Activated naive CD8-positive, alpha-beta T cell treated with anti-CD3 and anti-CD28 coated beads, Interleukin-2, amount 50 U/mL, for 24 hours (primary cell): ENCODE data around the gene IL13RA1.
"Not testable (repeated sequence)": the region's sequence is repeated elsewhere in the genome, so short reads cannot be mapped to it uniquely, and the experiment has no call there.

Source experiments
- ATAC-seq: fragments of 150-1000 bp; cut with Tn5 transposase; one replicate; pipeline ENCODE4 v1.10.0; 2021
- DNase-seq: peaks from one replicate; pipeline ENCODE4 v3.0.0; 2021
- H3K27ac Mint-ChIP-seq: one replicate; pipeline ENCODE4 v1.8.0; 2021; ENCODE audit warnings: mild to moderate bottlenecking, mixed read lengths
- H3K27me3 Mint-ChIP-seq: one replicate; pipeline ENCODE4 v1.8.0; 2021; ENCODE audit warnings: mixed read lengths
- H3K36me3 Mint-ChIP-seq: one replicate; pipeline ENCODE4 v1.8.0; 2021; ENCODE audit warnings: low read depth, mixed read lengths
- H3K4me1 Mint-ChIP-seq: one replicate; pipeline ENCODE4 v1.8.0; 2021; ENCODE audit warnings: mixed read lengths
- H3K4me3 Mint-ChIP-seq: one replicate; pipeline ENCODE4 v1.8.0; 2021; ENCODE audit warnings: mild to moderate bottlenecking, moderate library complexity, mixed read lengths
- H3K9me3 Mint-ChIP-seq: one replicate; pipeline ENCODE4 v1.8.0; 2021; ENCODE audit warnings: mixed read lengths

Gene IL13RA1

GRCh38 chrX:118726887-118727685 is at the start of gene IL13RA1:
TSS of gene IL13RA1 (plus strand) at chrX:118727606. CDS start at chrX:118727639, 33 bp downstream.
- peak; percentile 10 for DNase-seq

GRCh38 chrX:118679290-118679689 is 48.1 kb upstream of the IL13RA1 start:
- H3K4me3 Mint-ChIP-seq, result no peak overlapping the region
- ATAC-seq, result no peak
- H3K27ac Mint-ChIP-seq, result no peak overlapping the region
- no peaks in the 10 kb centered on the region for H3K4me1 Mint-ChIP-seq
- H3K27me3 Mint-ChIP-seq, result no peaks in the 10 kb centered on the region
- DNase-seq, result no peak
- H3K36me3 Mint-ChIP-seq, result peaks cover 10% of the 10 kb centered on the region
- no peaks in the 10 kb centered on the region for H3K9me3 Mint-ChIP-seq

More at GRCh38 chrX:118726887-118727685, at the start of gene IL13RA1:
- Mint-ChIP-seq H3K4me3 (peak within 1 kb of the TSS; percentile 60), H3K27me3 (peaks cover 20% of the 10 kb centered on the region), H3K9me3 (no peaks in the 10 kb centered on the region), H3K27ac (no peak within 1 kb of the TSS), H3K4me1 (peaks cover 7% of the 10 kb centered on the region), H3K36me3 (no peaks in the 10 kb centered on the region)
- ATAC-seq, result peak; percentile 52

GRCh38 chrX:118682258-118683014 is 45.0 kb upstream of the IL13RA1 start:
- Mint-ChIP-seq H3K4me3 (no peak overlapping the region), H3K36me3 (peaks cover 14% of the 10 kb centered on the region), H3K27me3 (no peaks in the 10 kb centered on the region), H3K27ac (no peak overlapping the region), H3K9me3 (no peaks in the 10 kb centered on the region), H3K4me1 (no peaks in the 10 kb centered on the region)
- ATAC-seq (no peak), DNase-seq (no peak)

GRCh38 chrX:118685393-118685792 is 42.0 kb upstream of the IL13RA1 start:
- no peaks in the 10 kb centered on the region for H3K4me1 Mint-ChIP-seq
- no peak overlapping the region for H3K27ac Mint-ChIP-seq
- H3K4me3 Mint-ChIP-seq, result no peak overlapping the region
- no peak for ATAC-seq
- H3K36me3 Mint-ChIP-seq, result peaks cover 10% of the 10 kb centered on the region
- no peaks in the 10 kb centered on the region for H3K27me3 Mint-ChIP-seq
- no peaks in the 10 kb centered on the region for H3K9me3 Mint-ChIP-seq
- DNase-seq, result no peak

- H3K9me3 Mint-ChIP-seq, result no peaks in the 10 kb centered on the region
- no peak overlapping the region for H3K4me3 Mint-ChIP-seq
- ATAC-seq, result no peak
- DNase-seq, result no peak
- peaks cover 6% of the 10 kb centered on the region for H3K36me3 Mint-ChIP-seq
- H3K4me1 Mint-ChIP-seq, result no peaks in the 10 kb centered on the region
- no peak overlapping the region for H3K27ac Mint-ChIP-seq
- no peaks in the 10 kb centered on the region for H3K27me3 Mint-ChIP-seq
Measured at GRCh38 chrX:118688935-118689334, 38.5 kb upstream of the IL13RA1 start.

GRCh38 chrX:118693843-118694242 is 33.6 kb upstream of the IL13RA1 start:
- H3K36me3 Mint-ChIP-seq, result no peaks in the 10 kb centered on the region
- H3K27me3 Mint-ChIP-seq, result no peaks in the 10 kb centered on the region
- ATAC-seq (no peak), DNase-seq (no peak)
- peaks cover 4% of the 10 kb centered on the region for H3K4me1 Mint-ChIP-seq
- no peaks in the 10 kb centered on the region for H3K9me3 Mint-ChIP-seq
- no peak overlapping the region for H3K4me3 Mint-ChIP-seq
- H3K27ac Mint-ChIP-seq, result no peak overlapping the region

- Mint-ChIP-seq H3K27me3 (no peaks in the 10 kb centered on the region), H3K27ac (no peak overlapping the region), H3K4me3 (no peak overlapping the region), H3K36me3 (no peaks in the 10 kb centered on the region), H3K4me1 (peaks cover 8% of the 10 kb centered on the region), H3K9me3 (no peaks in the 10 kb centered on the region)
- DNase-seq, result no peak
- no peak for ATAC-seq
Measured at GRCh38 chrX:118694638-118695037, 32.8 kb upstream of the IL13RA1 start.

GRCh38 chrX:118698516-118699170 is 28.8 kb upstream of the IL13RA1 start:
- H3K4me3 Mint-ChIP-seq, result no peak overlapping the region
- DNase-seq (no peak), ATAC-seq (no peak)
- H3K27me3 Mint-ChIP-seq, result no peaks in the 10 kb centered on the region
- H3K27ac Mint-ChIP-seq, result peak overlapping the region; percentile 65
- H3K9me3 Mint-ChIP-seq, result no peaks in the 10 kb centered on the region
- H3K36me3 Mint-ChIP-seq, result no peaks in the 10 kb centered on the region
- H3K4me1 Mint-ChIP-seq, result peaks cover 8% of the 10 kb centered on the region

GRCh38 chrX:118702741-118703140 is 24.7 kb upstream of the IL13RA1 start:
- no peak for ATAC-seq
- H3K9me3 Mint-ChIP-seq, result no peaks in the 10 kb centered on the region
- H3K27ac Mint-ChIP-seq, result no peak overlapping the region
- peaks cover 8% of the 10 kb centered on the region for H3K4me1 Mint-ChIP-seq
- no peaks in the 10 kb centered on the region for H3K36me3 Mint-ChIP-seq
- no peaks in the 10 kb centered on the region for H3K27me3 Mint-ChIP-seq
- no peak for DNase-seq
- H3K4me3 Mint-ChIP-seq, result no peak overlapping the region

GRCh38 chrX:118706681-118707080 is 20.7 kb upstream of the IL13RA1 start:
- Mint-ChIP-seq H3K36me3 (no peaks in the 10 kb centered on the region), H3K27ac (no peak overlapping the region), H3K9me3 (no peaks in the 10 kb centered on the region), H3K4me1 (no peaks in the 10 kb centered on the region), H3K4me3 (no peak overlapping the region), H3K27me3 (no peaks in the 10 kb centered on the region)
- DNase-seq (no peak), ATAC-seq (no peak)

GRCh38 chrX:118714521-118714920 is 12.9 kb upstream of the IL13RA1 start:
- Mint-ChIP-seq H3K36me3 (no peaks in the 10 kb centered on the region), H3K9me3 (no peaks in the 10 kb centered on the region), H3K4me3 (no peak overlapping the region), H3K27ac (no peak overlapping the region), H3K4me1 (no peaks in the 10 kb centered on the region), H3K27me3 (no peaks in the 10 kb centered on the region)
- no peak for ATAC-seq
- DNase-seq, result no peak

GRCh38 chrX:118715917-118716316 is 11.5 kb upstream of the IL13RA1 start:
- ATAC-seq, H3K4me3 Mint-ChIP-seq, H3K36me3 Mint-ChIP-seq: not testable (repeated sequence)

GRCh38 chrX:118716833-118717232 is 10.6 kb upstream of the IL13RA1 start:
- H3K27ac Mint-ChIP-seq, H3K4me3 Mint-ChIP-seq, H3K36me3 Mint-ChIP-seq, ATAC-seq, H3K4me1 Mint-ChIP-seq, H3K27me3 Mint-ChIP-seq, DNase-seq, H3K9me3 Mint-ChIP-seq: not testable (repeated sequence)

More at GRCh38 chrX:118715917-118716316, 11.5 kb upstream of the IL13RA1 start:
- H3K9me3 Mint-ChIP-seq, H3K4me1 Mint-ChIP-seq, H3K27me3 Mint-ChIP-seq, DNase-seq, H3K27ac Mint-ChIP-seq: not testable (repeated sequence)

- no peak overlapping the region for H3K4me3 Mint-ChIP-seq
- no peaks in the 10 kb centered on the region for H3K36me3 Mint-ChIP-seq
- H3K9me3 Mint-ChIP-seq, result no peaks in the 10 kb centered on the region
- H3K4me1 Mint-ChIP-seq, result no peaks in the 10 kb centered on the region
- H3K27ac Mint-ChIP-seq, result no peak overlapping the region
- DNase-seq, result no peak
- H3K27me3 Mint-ChIP-seq, result no peaks in the 10 kb centered on the region
- ATAC-seq, result no peak
Measured at GRCh38 chrX:118717678-118718391, 9.6 kb upstream of the IL13RA1 start.
